BE2C (cell line): ENCODE results near the gene NUTM1.
"Not testable (repeated sequence)": the region's sequence is repeated elsewhere in the genome, so short reads cannot be mapped to it uniquely, and the experiment has no call there.

Source experiments
- DNase-seq: peaks from one replicate; pipeline ENCODE4 v3.0.0-alpha.2; 2020
- H3K27me3 ChIP-seq: fragments of 250-450 bp; sonication (Bioruptor Pico); 2 replicates; pipeline ENCODE4 v1.5.1; 2020; ENCODE audit warnings: mild to moderate bottlenecking
- H3K36me3 ChIP-seq: fragments of 250-450 bp; sonication (Bioruptor Pico); 2 replicates; pipeline ENCODE4 v1.5.1; 2020; ENCODE audit warnings: mild to moderate bottlenecking
- H3K4me1 ChIP-seq: fragments of 250-450 bp; sonication (Bioruptor Pico); 2 replicates; pipeline ENCODE4 v1.5.1; 2020
- H3K4me3 ChIP-seq: 2 replicates; pipeline ENCODE4 v1.5.1; 2011; ENCODE audit warnings: low read depth, low read length
- H3K9me3 ChIP-seq: fragments of 250-450 bp; sonication (Bioruptor Pico); 2 replicates; pipeline ENCODE4 v1.5.1; 2020
- TF ChIP-seq, protein P1 (sequence below): IDR thresholded peaks from 2 replicates; pipeline ENCODE4 v1.5.1; 2012; ENCODE audit warnings: mild to moderate bottlenecking, low read depth, low read length

The NUTM1 gene

DNA sequence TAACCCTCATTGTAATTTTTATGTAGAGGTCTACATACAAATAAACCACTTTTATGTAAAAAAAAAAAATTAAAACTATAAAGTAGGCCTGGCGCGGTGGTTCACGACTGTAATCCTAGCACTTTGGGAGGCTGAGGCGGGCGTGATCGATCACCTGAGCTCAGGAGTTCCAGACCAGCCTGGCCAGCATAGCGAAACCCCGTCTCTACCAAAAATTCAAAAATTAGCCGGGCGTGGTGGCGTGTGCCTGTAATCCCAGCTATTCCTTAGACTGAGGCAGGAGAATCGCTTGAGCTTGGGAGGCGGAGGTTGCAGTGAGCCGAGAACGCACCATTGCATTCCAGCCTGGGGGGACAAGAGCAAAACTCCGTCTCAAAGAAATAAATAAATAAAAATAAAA is 4.8 kb upstream of the NUTM1 start:
- Histone ChIP-seq H3K4me3 (peak overlapping the region; percentile 10), H3K4me1 (no peaks in the 10 kb centered on the region), H3K36me3 (peaks cover 11% of the 10 kb centered on the region), H3K27me3 (no peaks in the 10 kb centered on the region), H3K9me3 (no peaks in the 10 kb centered on the region)
- TF ChIP-seq, protein P1, sequence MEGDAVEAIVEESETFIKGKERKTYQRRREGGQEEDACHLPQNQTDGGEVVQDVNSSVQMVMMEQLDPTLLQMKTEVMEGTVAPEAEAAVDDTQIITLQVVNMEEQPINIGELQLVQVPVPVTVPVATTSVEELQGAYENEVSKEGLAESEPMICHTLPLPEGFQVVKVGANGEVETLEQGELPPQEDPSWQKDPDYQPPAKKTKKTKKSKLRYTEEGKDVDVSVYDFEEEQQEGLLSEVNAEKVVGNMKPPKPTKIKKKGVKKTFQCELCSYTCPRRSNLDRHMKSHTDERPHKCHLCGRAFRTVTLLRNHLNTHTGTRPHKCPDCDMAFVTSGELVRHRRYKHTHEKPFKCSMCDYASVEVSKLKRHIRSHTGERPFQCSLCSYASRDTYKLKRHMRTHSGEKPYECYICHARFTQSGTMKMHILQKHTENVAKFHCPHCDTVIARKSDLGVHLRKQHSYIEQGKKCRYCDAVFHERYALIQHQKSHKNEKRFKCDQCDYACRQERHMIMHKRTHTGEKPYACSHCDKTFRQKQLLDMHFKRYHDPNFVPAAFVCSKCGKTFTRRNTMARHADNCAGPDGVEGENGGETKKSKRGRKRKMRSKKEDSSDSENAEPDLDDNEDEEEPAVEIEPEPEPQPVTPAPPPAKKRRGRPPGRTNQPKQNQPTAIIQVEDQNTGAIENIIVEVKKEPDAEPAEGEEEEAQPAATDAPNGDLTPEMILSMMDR: no peak
- no peak for DNase-seq

DNA sequence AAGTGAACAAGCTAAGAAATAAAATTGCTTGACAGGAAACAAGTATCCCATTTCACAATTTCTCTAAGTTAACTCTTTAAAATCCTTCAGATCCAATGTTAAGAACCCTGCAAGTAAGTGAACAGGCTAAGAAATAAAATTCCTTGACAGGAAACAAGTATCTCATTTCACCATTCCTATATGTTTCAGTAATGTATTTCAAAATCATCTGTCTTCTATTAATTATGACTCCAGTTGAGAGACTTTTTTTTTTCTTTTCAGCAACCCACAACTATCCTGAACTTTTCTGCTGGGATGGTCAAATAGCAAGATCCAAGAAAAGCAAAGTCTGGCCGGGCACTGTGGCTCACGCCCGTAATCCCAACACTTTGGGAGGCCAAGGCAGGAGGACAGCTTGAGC is 3.2 kb upstream of the NUTM1 start:
- H3K9me3 ChIP-seq: no peaks in the 10 kb centered on the region
- TF ChIP-seq, protein P1: no peak
- no peaks in the 10 kb centered on the region for H3K27me3 ChIP-seq
- peaks cover 11% of the 10 kb centered on the region for H3K36me3 ChIP-seq
- no peak for DNase-seq
- no peaks in the 10 kb centered on the region for H3K4me1 ChIP-seq
- H3K4me3 ChIP-seq: no peak overlapping the region

- TF ChIP-seq, protein P1: no peak
- Histone ChIP-seq H3K4me3 (peak overlapping the region; percentile 75), H3K4me1 (no peaks in the 10 kb centered on the region), H3K27me3 (no peaks in the 10 kb centered on the region), H3K9me3 (no peaks in the 10 kb centered on the region), H3K36me3 (peaks cover 11% of the 10 kb centered on the region)
- no peak for DNase-seq
Observed at GRCh38 chr15:34341381-34342212, 1.5 kb upstream of the NUTM1 start.

DNA sequence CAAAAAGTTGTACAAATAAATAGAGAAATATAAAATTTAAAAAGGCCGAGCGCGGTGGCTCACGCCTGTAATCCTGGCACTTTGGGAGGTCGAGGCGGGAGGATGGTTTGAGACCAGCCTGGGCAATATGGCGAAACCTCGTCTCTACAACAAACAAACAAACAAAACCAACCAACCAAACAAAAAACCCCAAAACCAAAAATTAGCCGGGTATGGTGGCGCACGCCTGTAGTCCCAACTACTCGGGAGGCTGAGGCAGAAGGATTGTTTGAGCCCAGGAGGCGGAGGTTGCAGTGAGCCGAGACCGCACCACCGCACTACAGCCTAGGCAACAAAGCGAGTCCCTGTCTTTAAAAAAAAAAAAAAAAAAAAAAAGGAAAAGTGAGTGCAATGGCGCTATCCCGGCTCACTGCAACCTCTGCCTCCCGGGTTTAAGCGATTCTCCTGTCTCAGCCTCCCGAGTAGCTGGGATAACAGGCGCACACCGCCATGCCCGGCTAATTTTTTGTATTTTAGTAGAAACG is 840 bp upstream of the NUTM1 start:
- not testable (repeated sequence) for H3K9me3 ChIP-seq, H3K4me1 ChIP-seq, H3K27me3 ChIP-seq, DNase-seq
- Histone ChIP-seq H3K4me3 (peak overlapping the region; percentile 75), H3K36me3 (peaks cover 11% of the 10 kb centered on the region)

GRCh38 chr15:34347951-34348638 is 5.0 kb downstream of the NUTM1 start:
- H3K9me3 ChIP-seq: no peaks in the 10 kb centered on the region
- H3K36me3 ChIP-seq: no peaks in the 10 kb centered on the region
- no peaks in the 10 kb centered on the region for H3K4me1 ChIP-seq
- DNase-seq: no peak
- TF ChIP-seq, protein P1: no peak
- H3K27me3 ChIP-seq: no peaks in the 10 kb centered on the region
- no peak overlapping the region for H3K4me3 ChIP-seq

DNA sequence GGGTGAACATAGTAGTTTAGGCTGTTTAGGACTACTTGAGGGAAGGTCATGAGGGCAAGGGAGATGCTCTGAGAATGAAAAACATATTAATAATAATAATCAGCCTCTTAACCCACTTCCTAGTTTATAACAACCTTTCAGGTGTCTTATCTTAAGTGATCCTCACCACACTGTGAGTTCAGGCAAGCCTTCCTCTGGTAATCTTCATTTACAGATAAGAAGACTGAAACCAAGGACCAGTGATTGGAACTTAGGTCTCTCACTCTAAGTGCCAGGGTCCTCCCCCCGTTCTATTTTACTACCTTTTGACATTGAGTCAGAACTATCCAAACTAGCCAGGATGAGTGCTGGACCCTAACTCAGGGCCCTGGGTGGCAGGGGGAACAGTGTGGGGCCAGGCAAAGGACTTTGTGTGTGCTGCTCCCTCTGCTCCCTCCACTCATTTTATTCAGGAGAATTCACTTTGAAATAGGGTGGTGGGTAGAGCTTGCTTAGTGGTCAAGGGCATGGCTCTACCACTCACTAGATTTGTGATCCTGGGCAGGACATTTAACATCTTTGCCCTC is 5.7 kb downstream of the NUTM1 start:
- no peaks in the 10 kb centered on the region for H3K4me1 ChIP-seq
- H3K4me3 ChIP-seq: no peak overlapping the region
- TF ChIP-seq, protein P1: no peak
- H3K27me3 ChIP-seq: no peaks in the 10 kb centered on the region
- no peaks in the 10 kb centered on the region for H3K9me3 ChIP-seq
- DNase-seq: no peak
- H3K36me3 ChIP-seq: no peaks in the 10 kb centered on the region
